SU-DHL-6 (cell line): Measurements from ENCODE around the gene PLPP3.

ENCODE experiments used
- EZH2phosphoT487 ChIP-seq: fragments of 200-600 bp; sonication (generic), shearing (Covaris generic); conservative IDR thresholded peaks from 2 replicates; pipeline ENCODE4 v1.6.1; 2018; ENCODE audit warnings: mild to moderate bottlenecking, antibody characterized with exemption, low read length, moderate library complexity, mixed read lengths
- TF ChIP-seq, protein P1 (sequence below): fragments of 200-600 bp; sonication (generic); IDR thresholded peaks from one replicate; pipeline ENCODE4 v1.5.1; 2017; ENCODE audit warnings: antibody characterized with exemption, mild to moderate bottlenecking, low read length, moderate library complexity; ENCODE audit not compliant: insufficient read depth, poor library complexity, severe bottlenecking

DNA sequence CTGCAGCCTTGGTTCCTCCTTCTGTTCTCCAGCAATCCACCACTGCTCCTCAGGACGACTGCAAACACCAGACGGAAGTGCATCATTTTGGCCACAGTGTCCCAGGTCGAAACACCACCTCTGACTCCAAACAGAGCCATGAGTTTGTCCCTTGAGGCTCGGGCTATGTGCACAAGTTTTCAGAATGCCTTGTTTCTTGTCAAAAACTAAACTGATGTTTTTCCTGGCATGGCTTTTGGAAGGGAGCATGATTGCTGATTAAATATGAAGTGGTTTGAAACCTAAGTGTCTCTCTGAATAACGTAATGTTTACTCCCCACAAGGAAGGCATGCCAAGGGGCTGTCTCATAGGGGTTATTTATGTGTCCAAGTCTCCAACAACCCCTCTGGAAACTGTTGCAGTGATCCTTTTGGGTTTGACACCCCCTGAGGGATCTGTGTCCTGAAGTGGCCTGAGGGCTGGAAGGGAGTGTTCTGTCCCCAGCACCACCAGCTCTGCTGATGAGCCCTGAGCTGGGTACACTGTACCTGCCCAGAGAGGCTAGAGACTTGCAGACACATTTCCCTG is 132.7 kb downstream of the PLPP3 start:
- TF ChIP-seq EZH2phosphoT487, result no peak
- TF ChIP-seq, protein P1, sequence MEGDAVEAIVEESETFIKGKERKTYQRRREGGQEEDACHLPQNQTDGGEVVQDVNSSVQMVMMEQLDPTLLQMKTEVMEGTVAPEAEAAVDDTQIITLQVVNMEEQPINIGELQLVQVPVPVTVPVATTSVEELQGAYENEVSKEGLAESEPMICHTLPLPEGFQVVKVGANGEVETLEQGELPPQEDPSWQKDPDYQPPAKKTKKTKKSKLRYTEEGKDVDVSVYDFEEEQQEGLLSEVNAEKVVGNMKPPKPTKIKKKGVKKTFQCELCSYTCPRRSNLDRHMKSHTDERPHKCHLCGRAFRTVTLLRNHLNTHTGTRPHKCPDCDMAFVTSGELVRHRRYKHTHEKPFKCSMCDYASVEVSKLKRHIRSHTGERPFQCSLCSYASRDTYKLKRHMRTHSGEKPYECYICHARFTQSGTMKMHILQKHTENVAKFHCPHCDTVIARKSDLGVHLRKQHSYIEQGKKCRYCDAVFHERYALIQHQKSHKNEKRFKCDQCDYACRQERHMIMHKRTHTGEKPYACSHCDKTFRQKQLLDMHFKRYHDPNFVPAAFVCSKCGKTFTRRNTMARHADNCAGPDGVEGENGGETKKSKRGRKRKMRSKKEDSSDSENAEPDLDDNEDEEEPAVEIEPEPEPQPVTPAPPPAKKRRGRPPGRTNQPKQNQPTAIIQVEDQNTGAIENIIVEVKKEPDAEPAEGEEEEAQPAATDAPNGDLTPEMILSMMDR, result no peak
